GM19455 (cell line): ENCODE data around the gene C1orf52.
A peak's percentile ranks its signal among the peaks of the same experiment; 100 is the strongest.
"Not testable (repeated sequence)": the region's sequence is repeated elsewhere in the genome, so short reads cannot be mapped to it uniquely, and the experiment has no call there.

Experiments
- ATAC-seq: cut with Tn5 transposase; IDR thresholded peaks from one replicate; pipeline ENCODE4 v1.9.1; 2021; ENCODE audit not compliant: unreplicated experiment

The C1orf52 gene

DNA sequence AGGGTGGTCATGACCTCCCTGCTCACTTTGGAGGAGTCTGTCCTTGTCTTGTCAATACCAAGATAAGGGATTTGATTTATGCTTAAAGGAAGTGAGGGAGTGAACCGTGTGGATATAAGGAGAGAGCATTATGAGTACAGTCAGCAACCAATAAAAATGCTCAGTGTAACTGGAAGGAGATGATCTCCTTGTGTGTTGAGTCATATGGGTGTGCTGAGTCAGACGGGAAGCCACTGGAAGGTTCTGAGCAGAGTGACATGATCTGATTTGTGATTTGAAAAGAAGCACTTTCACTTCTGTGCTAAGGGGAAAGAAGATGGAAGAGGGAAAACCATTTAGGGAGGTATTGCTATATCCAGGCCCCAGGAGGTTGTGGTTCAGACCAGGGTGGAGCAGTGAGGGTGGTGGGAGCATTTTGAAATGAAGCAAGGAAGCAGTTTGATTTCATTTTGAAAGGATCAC, 19.4 kb upstream of the C1orf52 start:
- ATAC-seq = no peak

DNA sequence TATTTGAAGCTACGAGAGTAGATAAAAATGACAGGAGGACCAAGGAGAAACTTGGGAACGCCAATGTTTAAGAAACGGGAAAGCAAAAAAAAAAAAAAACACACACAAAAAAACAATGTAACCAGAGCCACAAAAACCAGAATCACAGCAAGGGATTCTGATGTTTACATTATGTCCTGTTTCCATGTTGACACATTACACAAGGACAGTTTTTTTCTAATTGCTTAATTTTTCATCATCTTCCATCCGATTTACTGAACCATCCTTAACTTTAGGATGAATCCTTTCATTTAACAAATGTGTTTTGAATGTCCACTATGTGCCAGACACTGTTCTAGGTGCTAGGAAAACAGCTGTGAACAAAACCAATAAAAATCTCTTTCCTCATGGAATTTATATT, 18.3 kb upstream of the C1orf52 start:
- ATAC-seq = no peak

DNA sequence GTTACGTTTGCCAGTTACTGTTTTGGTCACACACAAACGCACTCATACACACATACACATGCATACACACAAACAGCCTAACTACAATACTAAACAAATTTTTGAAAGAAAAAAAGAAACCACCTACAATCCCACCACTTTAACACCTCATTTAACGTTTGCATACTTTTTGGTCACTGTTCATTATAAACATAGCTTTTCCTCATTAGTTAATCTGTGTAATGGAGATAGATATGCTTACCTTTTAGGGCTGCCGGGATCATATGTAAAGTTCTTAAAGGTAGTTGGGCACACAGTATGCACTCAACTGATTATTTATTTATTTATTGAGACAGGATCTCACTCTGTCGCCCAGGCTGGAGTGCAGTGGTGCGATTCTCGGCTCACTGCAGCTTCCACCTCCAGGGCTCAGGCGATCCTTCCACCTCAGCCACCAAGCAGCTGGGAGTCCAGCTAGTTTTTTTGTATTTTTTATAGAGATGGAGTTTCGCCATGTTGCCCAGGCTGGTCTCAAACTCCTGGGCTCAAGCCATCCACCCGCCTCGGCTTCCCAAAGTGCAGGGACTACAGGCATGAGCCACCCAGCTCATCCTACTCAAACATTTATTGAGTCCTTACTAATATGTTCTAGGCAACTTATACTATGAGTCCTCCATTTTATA, 17.6 kb upstream of the C1orf52 start:
- ATAC-seq = no peak

DNA sequence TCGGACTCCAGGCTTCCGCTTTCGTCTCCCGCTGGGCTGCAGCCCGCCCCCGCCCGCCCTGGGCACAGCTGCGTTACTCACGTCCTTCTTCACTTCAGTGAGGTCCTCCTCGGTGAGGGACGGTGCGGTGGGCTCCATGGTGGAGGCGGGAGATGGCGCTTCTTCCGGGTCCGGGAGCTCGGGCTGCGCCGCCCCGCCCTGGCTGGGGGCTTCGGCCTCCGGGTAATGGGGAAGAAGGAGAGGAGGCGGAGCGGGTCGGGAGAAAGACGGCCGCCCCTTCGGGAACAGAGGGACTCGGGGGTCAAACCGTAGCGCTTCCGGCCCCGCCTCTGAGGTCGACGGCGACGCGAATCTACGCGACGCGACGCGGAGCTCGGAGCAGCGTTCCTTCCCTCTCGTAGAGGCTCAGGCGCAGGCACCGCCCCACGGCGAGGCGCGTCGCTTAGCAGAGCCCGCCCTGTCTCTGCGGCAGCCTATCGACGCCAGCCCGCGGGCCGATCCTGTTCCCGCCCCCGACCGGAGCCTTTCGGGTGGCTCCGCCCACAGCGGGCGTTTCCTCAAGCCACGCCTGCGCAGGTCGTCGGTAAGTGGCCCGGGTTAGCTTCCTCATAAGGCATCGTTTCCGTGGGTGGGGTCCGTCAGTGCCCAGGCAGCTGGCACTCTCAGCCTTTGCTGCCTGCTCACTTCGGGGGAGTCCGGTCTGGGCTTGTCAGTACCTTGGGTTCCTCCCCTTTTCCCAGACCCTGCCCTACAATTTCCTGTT, 16.9 kb upstream of the C1orf52 start, which contains the start of gene BCL10:
Gene BCL10 (minus strand): TSS at position 418 of the 763 bp plus-strand sequence. CDS start 280 bp downstream, at position 138.
- peak; percentile 97 for ATAC-seq

DNA sequence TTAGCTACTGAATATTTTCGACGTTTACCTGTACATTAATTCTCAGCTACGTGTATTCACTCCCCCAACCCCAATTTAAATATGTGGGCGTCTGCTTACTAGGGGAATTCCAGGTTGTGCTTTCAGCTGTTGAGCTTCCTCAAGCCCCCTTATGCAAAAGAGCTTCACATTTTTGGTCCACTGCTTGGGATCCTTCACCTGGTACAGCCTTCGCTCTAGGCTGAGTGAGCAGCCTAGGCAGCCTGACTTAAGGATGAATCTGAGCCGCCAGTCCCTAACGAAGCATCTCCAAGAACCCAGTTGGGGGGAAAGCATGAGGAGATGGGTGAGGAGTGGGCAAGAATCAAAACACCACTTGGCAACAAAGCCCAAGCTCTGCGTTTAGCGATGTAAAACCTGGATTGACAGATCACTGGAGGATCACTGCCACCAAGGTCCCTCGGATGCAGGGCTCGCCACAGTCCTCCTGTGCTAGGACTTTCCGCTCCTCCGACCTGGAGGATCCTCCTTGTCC, 16.3 kb upstream of the C1orf52 start:
- ATAC-seq = no peak

DNA sequence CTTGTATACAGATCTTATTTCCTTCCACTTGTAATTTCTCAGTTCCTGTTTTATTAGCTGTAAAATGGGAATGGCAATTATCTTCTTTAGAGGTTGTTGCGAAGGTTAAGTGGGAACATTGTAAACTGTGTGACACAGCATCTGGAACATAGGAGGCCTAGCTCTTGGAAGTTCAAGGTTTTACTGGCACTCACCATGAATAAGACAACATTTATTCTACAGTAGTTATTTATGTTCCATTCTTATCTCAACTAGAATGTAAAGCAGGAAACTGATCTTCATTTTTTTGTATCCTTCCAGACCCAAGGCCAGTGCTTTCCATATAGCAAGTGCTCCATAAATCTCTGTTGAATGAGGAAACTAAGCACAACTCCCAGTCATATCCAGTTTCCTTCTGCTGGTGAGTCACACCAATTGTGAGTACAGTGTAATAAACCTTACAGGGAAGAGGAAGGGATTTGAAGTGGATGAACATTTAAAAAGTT, 15.5 kb upstream of the C1orf52 start:
- ATAC-seq = no peak

DNA sequence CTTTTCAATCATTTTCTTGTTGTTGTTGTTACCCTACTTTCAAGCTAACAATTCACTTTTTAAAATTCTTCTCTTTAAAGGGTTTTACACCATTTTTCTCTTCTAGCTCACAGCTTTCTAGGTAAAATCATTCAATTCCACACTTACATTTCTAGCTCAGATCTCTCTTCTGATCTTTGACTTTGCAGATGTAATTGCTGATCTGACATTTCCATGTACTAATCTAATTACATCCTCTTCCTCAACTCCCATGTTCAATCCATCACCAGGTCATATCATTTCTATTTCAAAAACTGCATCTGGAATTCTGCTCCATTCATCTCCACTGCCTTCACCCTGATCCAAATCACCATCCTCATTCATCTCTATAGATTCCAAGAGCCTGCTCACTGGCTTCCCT, 13.9 kb upstream of the C1orf52 start:
- ATAC-seq = no peak

DNA sequence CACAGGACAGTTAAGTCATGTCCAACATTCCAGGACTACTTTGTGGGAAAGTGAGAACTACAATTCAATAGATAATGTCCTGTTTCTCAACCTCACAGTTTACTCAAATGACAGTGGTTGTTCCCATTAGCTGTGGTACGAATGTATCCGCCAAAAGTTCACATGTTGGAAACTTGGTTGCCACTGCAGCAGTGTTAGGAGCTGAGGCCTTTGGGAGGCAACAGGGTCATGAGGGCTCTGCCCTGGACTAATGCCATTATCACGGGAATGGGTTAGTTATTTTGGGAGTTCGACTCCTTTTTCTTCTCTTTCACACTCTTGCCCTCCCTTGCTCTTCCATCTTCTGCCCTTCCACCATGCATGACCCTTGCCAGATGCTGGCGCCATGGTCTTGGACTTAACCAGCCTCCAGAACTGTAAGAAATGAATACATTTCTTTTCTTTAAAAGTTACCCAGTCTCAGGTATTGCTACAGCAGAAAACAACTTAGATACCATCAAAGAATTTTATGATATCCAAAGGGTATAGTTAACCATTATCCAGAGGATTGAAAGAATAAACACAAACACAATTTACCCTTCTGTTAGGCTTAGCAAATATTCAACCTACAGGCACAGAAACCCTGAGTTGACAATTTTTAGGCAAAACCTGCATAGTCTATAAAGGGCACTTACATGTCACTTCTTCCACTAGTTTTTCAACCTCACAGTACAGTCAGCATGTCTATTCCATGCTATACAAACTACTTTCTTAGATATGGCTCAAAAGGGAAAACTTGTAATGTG, 9.5 kb upstream of the C1orf52 start:
- no peak for ATAC-seq

DNA sequence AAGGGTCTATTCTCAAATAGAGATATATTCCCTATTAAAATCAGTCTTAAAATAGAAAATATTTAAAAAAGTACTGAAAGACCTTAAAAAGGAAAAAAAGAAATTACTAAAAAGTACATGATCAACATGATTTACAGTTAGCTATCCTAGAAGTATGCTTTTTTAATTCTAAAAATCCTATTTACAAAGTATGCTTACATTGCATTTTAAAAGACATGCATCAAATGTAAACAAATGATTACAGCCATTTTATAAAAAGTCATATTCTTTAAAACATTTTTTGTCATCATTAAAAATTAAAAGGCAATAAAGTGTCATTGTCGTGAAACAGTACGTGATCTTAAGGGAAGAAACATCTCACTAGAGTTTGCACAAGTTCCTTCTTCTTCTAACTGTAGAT, 7.9 kb upstream of the C1orf52 start:
- ATAC-seq = no peak

DNA sequence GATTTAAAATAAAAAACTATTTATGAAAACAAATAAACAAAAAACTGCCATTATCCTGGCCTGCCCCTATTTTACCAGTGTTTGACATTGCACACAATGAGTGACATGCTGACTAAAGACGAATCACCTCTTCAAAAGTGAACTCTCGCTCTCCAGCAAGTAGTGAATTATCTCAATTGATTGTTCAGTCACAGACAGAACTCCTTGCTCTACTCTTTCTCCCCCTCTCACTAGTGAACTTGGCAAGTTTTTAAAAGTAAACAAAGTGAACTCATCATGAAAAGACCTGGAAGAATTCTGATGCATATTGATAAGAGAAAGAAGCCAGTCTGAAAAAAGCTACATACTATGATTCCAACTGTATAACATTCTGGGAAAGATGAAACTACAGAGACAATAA, 4.7 kb upstream of the C1orf52 start:
- ATAC-seq = no peak

DNA sequence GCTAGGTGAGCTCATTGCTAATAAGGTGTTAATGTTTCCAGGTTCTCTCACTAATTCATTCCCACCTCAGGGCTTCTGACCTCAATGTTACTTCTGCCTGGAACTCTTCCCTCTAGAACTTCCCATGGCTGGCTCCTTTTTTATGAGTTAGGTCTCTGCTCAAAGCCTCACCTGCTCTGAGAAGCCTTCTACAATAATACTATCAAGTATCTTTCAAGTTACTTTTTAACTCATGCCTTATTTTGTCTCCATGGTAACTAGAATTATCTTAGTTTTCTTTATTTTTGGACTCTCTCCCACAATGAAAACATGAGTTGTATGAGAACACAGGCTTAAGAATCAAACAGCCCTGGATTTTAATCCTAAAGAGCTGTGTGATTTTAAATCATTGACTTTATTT, 3.5 kb upstream of the C1orf52 start:
- no peak for ATAC-seq

DNA sequence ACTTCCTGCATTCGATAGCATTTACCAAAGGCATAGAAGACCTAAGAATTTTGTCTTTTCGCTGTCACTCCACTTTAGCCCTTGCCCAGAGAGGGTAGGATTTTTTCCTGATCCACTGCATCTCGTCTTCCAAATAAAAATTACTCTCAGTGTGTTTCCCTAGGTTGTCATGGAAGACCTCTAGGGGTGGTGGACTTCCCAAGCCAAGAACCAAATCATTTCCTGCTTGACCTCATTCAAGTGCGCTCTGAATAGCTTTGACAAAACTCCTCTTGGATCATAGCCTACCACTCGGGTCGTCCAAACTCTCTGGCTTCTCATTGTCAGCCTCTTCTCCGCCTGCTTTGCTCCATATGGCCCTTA, 431 bp upstream of the C1orf52 start:
- ATAC-seq = no peak

DNA sequence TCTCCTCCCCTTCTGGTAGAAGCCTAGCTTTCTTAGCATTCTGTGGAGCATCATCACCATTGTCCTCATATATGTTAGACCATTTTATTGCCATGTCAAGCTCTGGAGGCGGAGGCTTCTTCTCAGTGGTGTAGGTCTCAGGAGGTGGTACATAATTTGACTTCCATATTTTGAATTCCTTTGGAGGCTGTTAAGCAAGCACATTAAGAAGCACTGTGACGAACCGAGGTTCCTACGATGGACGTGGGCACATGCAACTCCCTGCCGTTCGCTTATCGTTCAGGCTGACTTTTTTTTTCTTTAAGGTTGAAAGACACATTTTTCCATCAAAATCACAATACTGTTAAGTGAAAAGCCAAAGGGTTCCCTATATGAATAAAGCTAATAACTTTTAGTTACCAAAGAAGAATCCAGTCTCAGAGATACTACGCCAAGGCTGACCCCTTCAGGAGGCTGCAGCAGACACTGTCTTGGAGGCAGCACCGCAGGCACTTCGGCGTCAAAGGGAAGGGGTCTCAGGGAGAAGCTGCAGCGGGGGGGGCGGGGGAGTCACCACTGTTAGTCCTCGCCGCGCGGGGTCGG, 835 bp downstream of the C1orf52 start:
- ATAC-seq = no peak

DNA sequence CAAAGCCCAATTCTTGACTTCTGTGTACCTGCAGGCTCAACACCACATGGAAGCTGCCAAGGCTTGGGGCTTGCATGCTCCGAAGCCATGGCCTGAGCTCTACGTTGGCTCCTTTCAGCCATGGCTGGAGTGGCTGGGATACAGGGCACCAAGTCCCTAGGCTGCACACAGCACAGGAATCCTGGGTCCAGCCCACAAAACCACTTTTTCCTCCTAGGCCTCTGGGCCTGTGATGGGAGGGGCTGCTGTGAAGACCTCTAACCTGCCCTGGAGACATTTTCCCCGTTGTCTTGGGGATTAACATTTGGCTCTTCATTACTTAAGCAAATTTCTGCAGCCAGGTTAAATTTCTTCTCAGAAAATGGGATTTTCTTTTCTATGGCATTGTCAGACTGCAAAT, 10.4 kb downstream of the C1orf52 start:
- ATAC-seq = not testable (repeated sequence)

DNA sequence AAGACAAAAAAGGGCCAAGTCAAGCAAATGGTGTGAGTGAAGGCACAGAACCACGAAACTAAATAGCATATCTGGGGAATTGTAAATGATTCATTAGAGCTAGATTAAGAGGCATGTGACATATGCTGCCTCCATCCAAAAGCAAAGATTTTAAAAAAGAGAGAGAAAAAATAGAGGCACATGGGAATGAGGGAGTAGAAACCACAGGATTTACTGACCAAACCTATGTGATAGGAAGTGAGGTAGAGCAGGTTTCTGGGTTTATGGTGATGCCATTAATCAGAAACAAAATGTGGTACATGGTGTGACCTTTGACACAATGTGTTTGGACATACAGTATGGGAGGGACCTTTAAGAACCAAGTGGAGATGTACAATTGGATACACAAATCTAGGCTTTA, 13.6 kb downstream of the C1orf52 start:
- ATAC-seq = no peak

DNA sequence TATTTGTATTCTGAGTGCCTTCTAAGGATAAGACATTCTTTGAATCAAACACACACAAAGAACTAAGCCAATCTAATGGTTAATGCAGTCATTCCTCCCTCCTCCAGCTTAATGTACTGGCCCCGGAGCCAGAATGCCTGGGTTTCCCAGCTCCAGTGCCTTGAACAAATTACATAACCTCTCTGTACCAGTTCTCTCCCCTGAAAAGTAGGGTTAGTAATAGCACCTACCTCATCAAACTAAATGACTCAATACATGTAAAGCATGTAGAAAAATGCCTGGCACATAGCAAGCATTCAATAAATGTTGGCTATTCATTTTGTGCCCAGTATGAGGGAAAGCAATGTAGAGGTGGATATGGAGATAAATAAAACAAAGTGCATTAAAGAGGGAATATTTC, 14.0 kb downstream of the C1orf52 start:
- ATAC-seq = no peak

DNA sequence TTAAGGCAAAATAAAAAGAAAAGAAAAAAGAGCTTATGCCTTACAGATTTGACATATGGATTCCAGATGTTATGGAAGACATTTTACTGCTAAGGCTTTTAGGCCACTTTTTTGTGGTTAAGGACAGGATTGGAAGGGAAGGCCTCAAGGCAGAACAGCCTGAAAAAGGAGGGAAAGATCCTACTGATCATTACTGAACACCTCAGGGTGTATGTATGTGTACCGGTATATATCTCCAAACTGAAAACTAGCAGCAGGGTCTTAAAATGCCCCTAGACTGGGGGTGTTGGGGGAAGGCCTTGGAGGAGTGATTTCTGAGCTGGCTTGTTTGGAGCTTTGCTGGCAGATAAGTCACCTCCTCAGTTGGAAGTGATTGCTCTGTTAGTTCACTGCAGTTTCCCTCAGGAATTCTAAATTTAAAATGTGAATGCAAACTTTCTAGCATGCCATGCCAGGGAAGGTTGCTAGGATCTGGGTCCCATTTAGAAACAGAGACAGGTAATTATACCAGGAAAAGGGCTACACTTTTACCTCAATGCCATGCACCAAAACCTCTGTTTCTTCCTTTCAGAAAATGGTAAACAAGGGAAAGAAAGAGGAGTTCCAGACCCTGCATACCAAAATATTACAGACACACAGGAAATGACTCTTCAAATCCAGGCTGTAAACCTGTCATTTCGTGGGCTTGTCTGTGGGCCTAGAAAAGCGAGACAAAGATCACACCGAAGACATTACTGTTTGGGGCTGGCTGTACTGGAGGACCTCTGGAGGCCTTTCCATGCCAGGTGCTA, 15.0 kb downstream of the C1orf52 start:
- no peak for ATAC-seq

DNA sequence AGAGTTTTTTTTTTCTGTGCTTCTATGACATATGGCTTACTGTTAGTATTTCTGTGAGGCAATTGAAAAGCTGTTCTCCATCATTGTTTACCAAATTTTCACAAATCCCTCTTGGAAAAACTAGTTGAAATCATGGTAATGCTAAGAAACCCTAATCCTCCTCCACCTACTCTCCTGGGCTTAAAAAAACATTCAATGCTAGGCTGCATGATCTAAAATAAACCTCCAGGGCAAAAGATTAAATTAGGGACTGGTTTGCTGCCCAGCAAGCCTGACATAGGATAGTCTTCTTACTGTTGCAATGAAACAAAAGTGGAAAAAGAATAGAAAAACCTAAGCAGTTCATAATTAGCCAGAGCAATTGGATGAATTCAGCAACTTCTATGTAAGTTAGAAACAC, 16.1 kb downstream of the C1orf52 start:
- no peak for ATAC-seq

DNA sequence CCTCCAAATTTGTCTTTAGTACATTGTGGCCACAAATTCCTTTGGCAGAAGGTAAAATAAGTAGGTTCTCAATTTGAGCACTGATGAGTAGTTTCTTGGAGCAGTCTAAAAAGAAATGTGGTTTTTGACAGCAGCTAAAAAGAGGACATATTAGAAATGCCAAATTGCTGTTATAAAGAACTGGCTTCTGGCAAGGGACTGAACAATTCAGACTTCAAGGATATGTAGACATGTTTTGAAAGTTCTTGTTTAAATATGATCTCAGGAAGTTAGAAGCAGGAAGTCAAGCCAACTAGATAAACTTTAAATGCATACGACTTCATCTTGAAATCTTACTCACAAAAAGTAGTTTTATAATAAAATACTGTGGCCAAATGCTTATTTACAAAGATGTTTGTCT, 18.8 kb downstream of the C1orf52 start:
- no peak for ATAC-seq

DNA sequence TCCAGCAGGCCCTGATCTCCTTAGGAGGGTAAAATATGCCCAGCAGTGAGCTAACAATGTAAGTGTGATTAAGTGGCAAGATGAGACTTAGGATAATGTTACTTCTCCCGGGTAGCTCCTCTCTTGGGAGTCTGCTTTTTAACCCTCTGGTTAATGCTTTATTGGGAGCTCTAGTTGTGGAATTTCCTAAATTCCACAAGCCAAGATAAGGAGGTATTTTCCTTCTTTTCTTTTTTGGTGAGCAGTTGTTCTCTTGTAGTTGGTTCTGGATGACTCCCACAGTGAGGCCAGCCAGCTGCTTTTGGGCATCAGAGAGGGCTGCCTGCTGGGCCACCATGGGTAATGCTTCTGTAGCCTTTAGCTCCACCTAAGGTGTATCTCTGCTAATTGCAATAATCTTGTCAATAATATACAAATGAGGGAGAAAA, 19.3 kb downstream of the C1orf52 start:
- ATAC-seq = no peak
